SK-N-MC (cell line): Measurements from ENCODE around the gene SORBS1.

Experiments used
- EZH2 ChIP-seq: fragments of 200-600 bp; sonication (generic); IDR thresholded peaks from one replicate; pipeline ENCODE4 v1.6.1; 2017; ENCODE audit warnings: antibody characterized with exemption
- POLR2AphosphoS5 ChIP-seq: IDR thresholded peaks from 2 replicates; pipeline ENCODE4 v1.6.1; 2012; ENCODE audit warnings: mild to moderate bottlenecking, low read depth, low read length, borderline replicate concordance

DNA sequence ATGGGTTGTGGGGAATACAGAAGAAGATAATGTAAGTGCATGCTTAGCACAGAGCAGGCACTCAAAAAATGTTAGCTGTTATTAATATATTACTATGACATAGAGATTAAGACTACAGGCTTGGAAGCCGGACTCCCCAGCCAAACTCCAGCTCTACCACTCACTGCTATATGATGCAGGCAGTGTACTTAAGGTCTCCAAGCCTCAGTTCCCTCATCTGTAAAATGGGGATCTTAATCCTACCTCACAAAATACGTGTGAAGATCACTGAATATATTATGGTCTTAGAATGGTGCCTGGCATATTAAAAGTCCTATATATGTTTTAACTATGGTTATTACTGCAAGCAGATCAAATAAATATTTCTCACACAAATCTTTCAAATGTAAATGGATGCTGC is 275.6 kb downstream of the SORBS1 start:
- TF ChIP-seq POLR2AphosphoS5: no peak
- no peak for TF ChIP-seq EZH2
